ENCODE data around the gene UBE2E2.

The UBE2E2 gene

GRCh38 chr3:23256741-23257435 is 53.8 kb downstream of the UBE2E2 start:
- Mint-ChIP-seq H3K27ac (no peak overlapping the region), H3K4me1 (ENCODE audit: low read depth) (peaks cover 39% of the 10 kb centered on the region), H3K4me3 (no peak overlapping the region), H3K36me3 (ENCODE audit: low read depth) (no peaks in the 10 kb centered on the region), H3K27me3 (no peaks in the 10 kb centered on the region), H3K9me3 (no peaks in the 10 kb centered on the region)
- intact Hi-C loops (cut with micrococcal nuclease) = no loop called here

- Mint-ChIP-seq H3K9me3 (no peaks in the 10 kb centered on the region), H3K27me3 (no peaks in the 10 kb centered on the region), H3K4me1 (ENCODE audit: low read depth) (peaks cover 37% of the 10 kb centered on the region), H3K27ac (no peak overlapping the region), H3K4me3 (no peak overlapping the region), H3K36me3 (ENCODE audit: low read depth) (no peaks in the 10 kb centered on the region)
- intact Hi-C loops (cut with micrococcal nuclease) = no loop called here
Observed at GRCh38 chr3:23258110-23258509, 55.0 kb downstream of the UBE2E2 start.

GRCh38 chr3:23259515-23259914 is 56.4 kb downstream of the UBE2E2 start:
- Mint-ChIP-seq H3K4me1 (ENCODE audit: low read depth) (peaks cover 26% of the 10 kb centered on the region), H3K9me3 (no peaks in the 10 kb centered on the region), H3K4me3 (no peak overlapping the region), H3K27me3 (no peaks in the 10 kb centered on the region), H3K36me3 (ENCODE audit: low read depth) (no peaks in the 10 kb centered on the region), H3K27ac (no peak overlapping the region)
- intact Hi-C loops (cut with micrococcal nuclease) = no loop called here

GRCh38 chr3:23262766-23263165 is 59.6 kb downstream of the UBE2E2 start:
- intact Hi-C loops (cut with micrococcal nuclease) = no loop called here
- no peaks in the 10 kb centered on the region for H3K27me3 Mint-ChIP-seq
- H3K9me3 Mint-ChIP-seq = peaks cover 14% of the 10 kb centered on the region
- no peak overlapping the region for H3K27ac Mint-ChIP-seq
- H3K36me3 Mint-ChIP-seq (ENCODE audit: low read depth) = peaks cover 12% of the 10 kb centered on the region
- no peak overlapping the region for H3K4me3 Mint-ChIP-seq
- peaks cover 6% of the 10 kb centered on the region for H3K4me1 Mint-ChIP-seq (ENCODE audit: low read depth)

- no peak overlapping the region for H3K27ac Mint-ChIP-seq
- intact Hi-C loops (cut with micrococcal nuclease) = no loop called here
- no peaks in the 10 kb centered on the region for H3K27me3 Mint-ChIP-seq
Observed at GRCh38 chr3:23263796-23264195, 60.7 kb downstream of the UBE2E2 start.

GRCh38 chr3:23264413-23264812 is 61.3 kb downstream of the UBE2E2 start:
- H3K27me3 Mint-ChIP-seq = no peaks in the 10 kb centered on the region
- peaks cover 12% of the 10 kb centered on the region for H3K36me3 Mint-ChIP-seq (ENCODE audit: low read depth)
- no peak overlapping the region for H3K4me3 Mint-ChIP-seq
- no peak overlapping the region for H3K27ac Mint-ChIP-seq
- H3K9me3 Mint-ChIP-seq = peaks cover 14% of the 10 kb centered on the region
- peaks cover 2% of the 10 kb centered on the region for H3K4me1 Mint-ChIP-seq (ENCODE audit: low read depth)
- intact Hi-C loops (cut with micrococcal nuclease) = no loop called here

More at GRCh38 chr3:23263796-23264195, 60.7 kb downstream of the UBE2E2 start:
- Mint-ChIP-seq H3K4me3 (no peak overlapping the region), H3K4me1 (ENCODE audit: low read depth) (no peaks in the 10 kb centered on the region), H3K9me3 (peaks cover 14% of the 10 kb centered on the region), H3K36me3 (ENCODE audit: low read depth) (peaks cover 12% of the 10 kb centered on the region)

- Mint-ChIP-seq H3K9me3 (peaks cover 14% of the 10 kb centered on the region), H3K27me3 (no peaks in the 10 kb centered on the region), H3K4me1 (ENCODE audit: low read depth) (peaks cover 14% of the 10 kb centered on the region), H3K27ac (no peak overlapping the region), H3K36me3 (ENCODE audit: low read depth) (peaks cover 30% of the 10 kb centered on the region), H3K4me3 (no peak overlapping the region)
- intact Hi-C loops (cut with micrococcal nuclease) = no loop called here
Observed at GRCh38 chr3:23270423-23270822, 67.3 kb downstream of the UBE2E2 start.

GRCh38 chr3:23271876-23272741 is 69.0 kb downstream of the UBE2E2 start:
- Mint-ChIP-seq H3K4me3 (no peak overlapping the region), H3K27ac (no peak overlapping the region), H3K4me1 (ENCODE audit: low read depth) (peaks cover 14% of the 10 kb centered on the region), H3K36me3 (ENCODE audit: low read depth) (peaks cover 18% of the 10 kb centered on the region), H3K9me3 (no peaks in the 10 kb centered on the region), H3K27me3 (no peaks in the 10 kb centered on the region)
- intact Hi-C loops (cut with micrococcal nuclease) = no loop called here

- H3K4me1 Mint-ChIP-seq (ENCODE audit: low read depth) = peaks cover 14% of the 10 kb centered on the region
- no peak overlapping the region for H3K4me3 Mint-ChIP-seq
- H3K9me3 Mint-ChIP-seq = no peaks in the 10 kb centered on the region
- no peaks in the 10 kb centered on the region for H3K27me3 Mint-ChIP-seq
- peaks cover 18% of the 10 kb centered on the region for H3K36me3 Mint-ChIP-seq (ENCODE audit: low read depth)
- no peak overlapping the region for H3K27ac Mint-ChIP-seq
- intact Hi-C loops (cut with micrococcal nuclease) = no loop called here
Observed at GRCh38 chr3:23272820-23273219, 69.7 kb downstream of the UBE2E2 start.

- intact Hi-C loops (cut with micrococcal nuclease) = no loop called here
- no peak overlapping the region for H3K4me3 Mint-ChIP-seq
- peaks cover 18% of the 10 kb centered on the region for H3K36me3 Mint-ChIP-seq (ENCODE audit: low read depth)
- H3K4me1 Mint-ChIP-seq (ENCODE audit: low read depth) = peaks cover 6% of the 10 kb centered on the region
- H3K9me3 Mint-ChIP-seq = no peaks in the 10 kb centered on the region
- no peaks in the 10 kb centered on the region for H3K27me3 Mint-ChIP-seq
- no peak overlapping the region for H3K27ac Mint-ChIP-seq
Observed at GRCh38 chr3:23275061-23275460, 71.9 kb downstream of the UBE2E2 start.

GRCh38 chr3:23275814-23276213 is 72.7 kb downstream of the UBE2E2 start:
- Mint-ChIP-seq H3K4me3 (no peak overlapping the region), H3K4me1 (ENCODE audit: low read depth) (peaks cover 6% of the 10 kb centered on the region), H3K9me3 (no peaks in the 10 kb centered on the region), H3K27me3 (no peaks in the 10 kb centered on the region), H3K36me3 (ENCODE audit: low read depth) (peaks cover 17% of the 10 kb centered on the region), H3K27ac (no peak overlapping the region)
- intact Hi-C loops (cut with micrococcal nuclease) = no loop called here

- Mint-ChIP-seq H3K36me3 (ENCODE audit: low read depth) (peaks cover 4% of the 10 kb centered on the region), H3K9me3 (no peaks in the 10 kb centered on the region), H3K4me3 (no peak overlapping the region), H3K4me1 (ENCODE audit: low read depth) (peaks cover 7% of the 10 kb centered on the region), H3K27me3 (no peaks in the 10 kb centered on the region), H3K27ac (no peak overlapping the region)
- intact Hi-C loops (cut with micrococcal nuclease) = no loop called here
Observed at GRCh38 chr3:23276913-23277658, 74.0 kb downstream of the UBE2E2 start.

- no peaks in the 10 kb centered on the region for H3K9me3 Mint-ChIP-seq
- peaks cover 7% of the 10 kb centered on the region for H3K4me1 Mint-ChIP-seq (ENCODE audit: low read depth)
- no peaks in the 10 kb centered on the region for H3K27me3 Mint-ChIP-seq
- H3K4me3 Mint-ChIP-seq = no peak overlapping the region
- intact Hi-C loops (cut with micrococcal nuclease) = no loop called here
- no peaks in the 10 kb centered on the region for H3K36me3 Mint-ChIP-seq (ENCODE audit: low read depth)
- H3K27ac Mint-ChIP-seq = no peak overlapping the region
Observed at GRCh38 chr3:23277688-23278087, 74.6 kb downstream of the UBE2E2 start.

GRCh38 chr3:23283625-23284024 is 80.5 kb downstream of the UBE2E2 start:
- Mint-ChIP-seq H3K27me3 (no peaks in the 10 kb centered on the region), H3K4me1 (ENCODE audit: low read depth) (peaks cover 15% of the 10 kb centered on the region), H3K4me3 (no peak overlapping the region), H3K9me3 (peaks cover 23% of the 10 kb centered on the region), H3K27ac (no peak overlapping the region), H3K36me3 (ENCODE audit: low read depth) (peaks cover 17% of the 10 kb centered on the region)
- intact Hi-C loops (cut with micrococcal nuclease) = no loop called here
